ENCODE data around the gene ARAP2.

- TF ChIP-seq, protein P1, sequence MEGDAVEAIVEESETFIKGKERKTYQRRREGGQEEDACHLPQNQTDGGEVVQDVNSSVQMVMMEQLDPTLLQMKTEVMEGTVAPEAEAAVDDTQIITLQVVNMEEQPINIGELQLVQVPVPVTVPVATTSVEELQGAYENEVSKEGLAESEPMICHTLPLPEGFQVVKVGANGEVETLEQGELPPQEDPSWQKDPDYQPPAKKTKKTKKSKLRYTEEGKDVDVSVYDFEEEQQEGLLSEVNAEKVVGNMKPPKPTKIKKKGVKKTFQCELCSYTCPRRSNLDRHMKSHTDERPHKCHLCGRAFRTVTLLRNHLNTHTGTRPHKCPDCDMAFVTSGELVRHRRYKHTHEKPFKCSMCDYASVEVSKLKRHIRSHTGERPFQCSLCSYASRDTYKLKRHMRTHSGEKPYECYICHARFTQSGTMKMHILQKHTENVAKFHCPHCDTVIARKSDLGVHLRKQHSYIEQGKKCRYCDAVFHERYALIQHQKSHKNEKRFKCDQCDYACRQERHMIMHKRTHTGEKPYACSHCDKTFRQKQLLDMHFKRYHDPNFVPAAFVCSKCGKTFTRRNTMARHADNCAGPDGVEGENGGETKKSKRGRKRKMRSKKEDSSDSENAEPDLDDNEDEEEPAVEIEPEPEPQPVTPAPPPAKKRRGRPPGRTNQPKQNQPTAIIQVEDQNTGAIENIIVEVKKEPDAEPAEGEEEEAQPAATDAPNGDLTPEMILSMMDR (IDR thresholded peaks at IDR 0.05), result no peak
- TF ChIP-seq POLR2A (IDR thresholded peaks at IDR 0.05), result no peak
Observed at GRCh38 chr4:36094995-36095394, 149.3 kb downstream of the ARAP2 start.
